IPS-18a (cell line): ENCODE data around the gene CPLX4.
A peak's percentile ranks its signal among the peaks of the same experiment; 100 is the strongest.
"Not testable (repeated sequence)": the region's sequence is repeated elsewhere in the genome, so short reads cannot be mapped to it uniquely, and the experiment has no call there.

ENCODE experiments used
- H3K27ac ChIP-seq: one replicate; pipeline ENCODE4 v1.5.1; 2013; ENCODE audit warnings: low read length
- H3K27me3 ChIP-seq: one replicate; pipeline ENCODE4 v1.6.1; 2013; ENCODE audit warnings: mild to moderate bottlenecking, low read length; ENCODE audit not compliant: control insufficient read depth, insufficient read depth
- H3K36me3 ChIP-seq: one replicate; pipeline ENCODE4 v1.6.1; 2013; ENCODE audit warnings: low read depth, low read length; ENCODE audit not compliant: control insufficient read depth
- H3K4me1 ChIP-seq: one replicate; pipeline ENCODE4 v1.6.1; 2013; ENCODE audit warnings: low read depth, low read length; ENCODE audit not compliant: control insufficient read depth
- H3K4me3 ChIP-seq: one replicate; pipeline ENCODE4 v1.5.1; 2013; ENCODE audit warnings: low read length
- H3K9ac ChIP-seq: one replicate; pipeline ENCODE4 v1.6.1; 2013; ENCODE audit warnings: mild to moderate bottlenecking, low read length, moderate library complexity
- H3K9me3 ChIP-seq: one replicate; pipeline ENCODE4 v1.6.1; 2013; ENCODE audit warnings: low read depth, low read length; ENCODE audit not compliant: control insufficient read depth

Gene CPLX4

DNA sequence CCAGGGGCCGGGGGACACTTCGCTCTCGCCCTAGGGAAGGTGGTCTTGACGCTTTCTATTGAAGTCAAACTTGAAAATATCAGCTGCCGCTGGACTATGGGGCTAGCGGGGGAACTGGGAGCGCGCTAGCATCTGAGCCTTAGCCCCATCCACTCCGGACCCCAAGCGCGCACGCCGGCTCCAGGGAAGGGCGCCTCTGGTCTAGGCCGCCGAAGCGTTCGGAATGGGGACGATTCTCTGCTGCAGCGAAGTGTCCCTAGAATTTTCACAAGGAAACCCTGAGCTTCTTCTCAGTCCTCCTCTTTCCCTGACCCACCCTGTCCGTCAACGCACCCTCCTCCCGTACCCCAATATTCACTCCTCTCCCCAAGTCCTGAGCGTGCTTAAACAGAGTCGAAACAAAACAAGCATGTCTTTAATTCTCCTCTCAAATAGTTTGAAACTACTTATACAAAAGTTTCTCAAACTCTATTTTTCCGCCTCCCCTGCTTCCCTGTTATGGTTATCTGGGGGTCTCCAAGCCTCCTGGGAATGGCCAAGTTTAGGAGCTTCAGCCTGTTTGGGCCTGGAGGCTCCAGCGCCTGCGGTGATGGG, 50.2 kb downstream of the CPLX4 start:
- peaks cover 98% of the 10 kb centered on the region for H3K27me3 ChIP-seq
- no peaks in the 10 kb centered on the region for H3K36me3 ChIP-seq
- no peaks in the 10 kb centered on the region for H3K9me3 ChIP-seq
- H3K4me3 ChIP-seq: peak overlapping the region; percentile 55
- no peak overlapping the region for H3K27ac ChIP-seq
- H3K9ac ChIP-seq: no peak overlapping the region
- H3K4me1 ChIP-seq: peaks cover 22% of the 10 kb centered on the region

DNA sequence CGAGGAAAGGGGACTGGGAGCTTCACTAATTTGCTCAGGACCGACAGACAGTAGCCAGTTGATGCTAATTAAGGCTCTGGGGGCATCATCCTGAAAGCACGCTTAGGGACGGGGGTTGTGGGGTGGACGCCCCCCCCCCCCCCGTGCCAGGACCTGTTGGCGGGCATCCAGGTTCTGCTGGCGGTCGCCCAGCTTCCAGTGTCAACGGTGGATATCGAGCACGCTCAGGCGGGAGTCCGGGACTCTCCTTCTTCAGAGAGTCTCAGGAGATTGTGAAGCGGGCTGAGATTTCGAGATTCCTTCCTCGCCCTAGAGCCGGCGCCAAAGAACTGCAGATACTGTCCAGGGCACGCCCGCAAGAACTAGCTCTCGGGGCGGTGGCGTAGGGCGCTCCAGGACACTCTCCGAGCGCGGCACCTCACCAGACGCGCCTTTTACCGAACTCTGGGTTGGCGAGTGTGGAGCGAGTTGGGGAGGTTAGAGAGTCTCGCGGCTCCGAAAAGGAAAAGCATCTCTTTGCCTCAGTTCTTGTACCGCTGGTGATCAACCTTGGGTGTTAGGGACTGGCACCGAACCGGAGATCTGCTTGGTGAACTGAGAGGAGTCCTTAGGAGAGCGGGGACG, 50.8 kb downstream of the CPLX4 start:
- H3K4me3 ChIP-seq: peak overlapping the region; percentile 55
- H3K27me3 ChIP-seq: peaks cover 98% of the 10 kb centered on the region
- no peak overlapping the region for H3K27ac ChIP-seq
- no peaks in the 10 kb centered on the region for H3K36me3 ChIP-seq
- peaks cover 22% of the 10 kb centered on the region for H3K4me1 ChIP-seq
- H3K9ac ChIP-seq: no peak overlapping the region
- no peaks in the 10 kb centered on the region for H3K9me3 ChIP-seq

DNA sequence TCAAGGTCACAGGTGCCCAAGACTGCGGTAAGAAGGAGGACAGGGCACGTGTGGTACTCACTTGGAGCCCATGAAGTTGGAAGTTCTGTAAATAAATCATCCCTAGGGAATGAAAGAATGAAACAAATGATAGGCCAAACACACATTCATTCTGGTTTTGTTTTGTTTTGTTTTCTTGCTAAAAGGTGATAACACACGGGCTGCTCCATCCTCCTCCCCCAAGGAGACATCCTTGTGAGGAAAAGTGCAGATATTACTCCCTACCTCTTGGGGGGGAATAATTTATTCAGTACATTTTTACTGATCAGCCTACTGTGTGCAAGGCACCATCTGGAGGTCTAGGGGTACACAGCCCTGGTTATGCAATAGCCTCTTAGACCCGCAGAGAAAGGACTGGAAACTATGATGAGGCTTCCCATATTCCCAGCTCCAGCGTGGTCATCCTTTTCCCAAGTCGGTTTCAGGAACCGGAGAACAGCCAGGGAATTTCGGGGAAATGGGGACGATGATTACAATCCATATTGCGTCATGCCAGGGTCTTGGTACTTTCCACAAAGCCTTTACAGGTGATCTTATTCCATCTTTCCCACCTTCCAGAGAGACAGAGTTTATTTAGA, 51.5 kb downstream of the CPLX4 start:
- Histone ChIP-seq H3K9me3 (no peaks in the 10 kb centered on the region), H3K4me1 (peaks cover 19% of the 10 kb centered on the region), H3K27ac (no peak overlapping the region), H3K36me3 (no peaks in the 10 kb centered on the region), H3K9ac (no peak overlapping the region), H3K4me3 (peak overlapping the region; percentile 55), H3K27me3 (peaks cover 95% of the 10 kb centered on the region)

DNA sequence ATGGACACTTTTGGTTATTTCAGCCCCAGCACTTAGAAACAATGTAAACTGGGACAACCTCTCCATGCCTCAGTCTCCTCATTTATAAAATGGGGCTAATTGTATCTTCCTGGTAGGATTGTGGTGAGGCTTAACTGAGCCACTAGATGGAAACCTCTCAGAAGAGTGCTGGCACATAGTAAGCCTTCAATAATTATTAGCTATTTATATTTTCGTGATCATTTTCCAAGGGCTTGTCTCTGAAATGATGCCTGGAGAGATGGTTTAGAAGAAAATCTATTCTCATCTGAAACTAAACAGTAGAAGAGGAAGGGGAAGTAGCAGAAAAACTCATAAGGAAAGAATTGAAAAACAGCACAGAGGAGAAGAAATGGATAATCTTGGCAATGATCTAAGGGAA, 52.0 kb downstream of the CPLX4 start:
- H3K4me3 ChIP-seq: no peak overlapping the region
- no peaks in the 10 kb centered on the region for H3K9me3 ChIP-seq
- no peak overlapping the region for H3K27ac ChIP-seq
- peaks cover 17% of the 10 kb centered on the region for H3K4me1 ChIP-seq
- no peaks in the 10 kb centered on the region for H3K36me3 ChIP-seq
- H3K9ac ChIP-seq: no peak overlapping the region
- H3K27me3 ChIP-seq: peaks cover 90% of the 10 kb centered on the region

DNA sequence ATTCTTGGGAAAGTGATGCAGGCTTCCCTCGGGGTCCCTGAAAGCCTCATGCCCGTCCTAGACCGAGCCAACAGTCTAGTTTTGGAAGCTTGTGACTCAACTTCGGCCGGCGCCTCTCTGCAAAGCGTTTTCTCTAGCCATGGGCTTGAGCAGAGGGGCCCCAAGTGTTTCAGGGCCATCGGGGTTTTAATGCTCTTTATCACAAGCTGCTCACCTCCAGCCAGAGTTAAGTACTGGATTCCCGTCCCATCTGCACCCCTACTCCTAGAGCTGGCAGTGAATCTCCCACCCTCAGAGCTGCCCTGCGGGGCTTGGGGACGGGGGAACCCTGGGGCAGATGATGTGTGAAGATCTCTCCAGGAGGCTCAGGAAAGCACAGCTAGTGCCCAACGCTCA, 52.5 kb downstream of the CPLX4 start:
- Histone ChIP-seq H3K4me1 (peaks cover 17% of the 10 kb centered on the region), H3K27me3 (peaks cover 85% of the 10 kb centered on the region), H3K27ac (no peak overlapping the region), H3K36me3 (no peaks in the 10 kb centered on the region), H3K9me3 (no peaks in the 10 kb centered on the region), H3K9ac (no peak overlapping the region), H3K4me3 (no peak overlapping the region)

DNA sequence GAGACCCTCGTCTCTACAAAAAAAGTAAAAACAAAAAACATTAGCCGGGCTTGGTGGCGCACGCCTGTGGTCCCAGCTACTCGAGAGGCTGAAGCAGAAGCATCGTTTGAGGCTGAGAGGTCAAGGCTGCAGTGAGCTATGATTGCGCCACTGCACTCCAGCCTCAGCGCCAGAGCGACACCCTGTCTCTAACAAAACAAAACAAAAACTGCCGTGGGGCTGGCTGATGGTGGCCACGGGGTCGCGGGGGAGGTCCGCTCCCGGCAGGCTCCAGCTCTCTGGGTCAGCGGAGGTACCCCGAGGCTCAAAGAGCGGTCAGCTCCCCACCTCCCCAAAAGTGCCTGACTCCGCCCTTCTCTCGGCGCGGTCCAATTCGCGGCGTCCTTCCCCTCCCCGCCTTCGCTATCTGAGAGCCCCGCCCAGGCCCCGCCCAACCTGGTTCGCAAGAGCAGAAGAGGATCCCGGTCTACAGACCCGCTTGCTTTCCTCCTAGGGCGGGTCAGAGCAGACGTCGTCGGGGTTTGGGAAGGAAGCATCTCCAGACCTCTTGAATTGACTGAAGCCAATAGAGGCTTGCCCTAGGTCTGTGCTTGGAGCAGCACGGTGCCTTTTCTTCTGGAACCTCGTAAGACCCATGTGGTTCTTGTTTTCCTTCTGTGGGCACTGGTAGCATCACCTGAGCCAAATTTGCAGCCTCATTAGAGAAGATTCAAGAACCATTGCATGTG, 53.0 kb downstream of the CPLX4 start:
- Histone ChIP-seq H3K4me3 (peak overlapping the region; percentile 61), H3K27me3 (peaks cover 83% of the 10 kb centered on the region)

DNA sequence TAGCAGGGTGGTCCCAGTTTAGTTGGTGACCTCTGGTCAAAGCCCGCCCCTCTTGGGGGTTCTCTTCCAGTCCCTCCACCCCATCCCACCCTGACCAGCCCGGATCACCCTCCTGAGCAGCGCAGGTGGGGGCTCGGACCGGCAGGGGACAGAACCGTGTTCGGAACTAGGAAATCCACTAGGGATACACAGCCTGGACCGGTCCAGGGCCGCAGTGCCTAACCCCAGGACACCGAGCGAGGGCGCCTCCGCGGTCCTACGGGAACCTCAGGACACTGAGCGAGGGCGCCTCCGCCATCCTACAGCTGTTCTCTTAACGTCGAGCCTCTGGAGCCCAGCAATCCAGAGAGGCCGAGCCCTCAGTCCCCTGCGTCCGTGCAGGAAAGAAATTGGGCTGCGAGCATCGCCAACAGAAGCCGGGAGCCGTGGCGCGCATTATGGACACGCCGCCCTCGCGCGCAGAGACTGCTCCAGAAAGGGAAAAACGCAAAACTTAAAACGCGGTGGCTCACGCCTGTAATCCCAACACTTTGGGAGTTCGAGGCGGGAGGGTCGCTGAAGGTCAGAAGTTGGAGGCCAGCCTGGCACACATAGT, 53.7 kb downstream of the CPLX4 start:
- Histone ChIP-seq H3K9ac (no peak overlapping the region), H3K27ac (no peak overlapping the region), H3K36me3 (no peaks in the 10 kb centered on the region), H3K4me1 (peaks cover 13% of the 10 kb centered on the region), H3K9me3 (no peaks in the 10 kb centered on the region), H3K4me3 (peak overlapping the region; percentile 61), H3K27me3 (peaks cover 78% of the 10 kb centered on the region)

More for the DNA sequence above, 53.0 kb downstream of the CPLX4 start:
- no peak overlapping the region for H3K27ac ChIP-seq
- peaks cover 13% of the 10 kb centered on the region for H3K4me1 ChIP-seq
- no peaks in the 10 kb centered on the region for H3K9me3 ChIP-seq
- H3K9ac ChIP-seq: no peak overlapping the region
- no peaks in the 10 kb centered on the region for H3K36me3 ChIP-seq

DNA sequence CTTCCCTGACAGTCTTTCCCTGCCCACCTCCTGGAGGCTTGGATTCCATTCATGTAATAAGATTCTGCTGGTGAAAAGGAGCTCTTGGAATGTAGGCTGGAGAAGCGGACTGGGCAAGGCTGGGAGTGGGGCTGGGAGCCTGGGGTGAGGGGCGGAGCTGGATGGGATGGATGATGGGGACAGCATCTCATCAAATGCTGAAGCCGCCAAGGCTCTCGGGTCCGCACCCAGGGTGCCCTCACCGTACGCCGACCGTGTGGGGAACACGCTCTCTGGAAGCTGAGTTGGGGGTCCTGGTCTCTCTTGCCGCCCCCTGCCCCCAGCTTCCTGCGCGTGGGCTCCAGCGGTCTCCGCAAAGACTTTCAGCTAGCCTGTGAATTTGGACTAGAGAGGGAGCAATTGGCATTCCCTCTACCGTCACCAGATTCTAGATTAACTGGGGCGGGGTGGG, 54.3 kb downstream of the CPLX4 start:
- H3K4me3 ChIP-seq: no peak overlapping the region
- no peaks in the 10 kb centered on the region for H3K9me3 ChIP-seq
- H3K36me3 ChIP-seq: no peaks in the 10 kb centered on the region
- peaks cover 72% of the 10 kb centered on the region for H3K27me3 ChIP-seq
- H3K27ac ChIP-seq: no peak overlapping the region
- no peak overlapping the region for H3K9ac ChIP-seq
- H3K4me1 ChIP-seq: peaks cover 13% of the 10 kb centered on the region

DNA sequence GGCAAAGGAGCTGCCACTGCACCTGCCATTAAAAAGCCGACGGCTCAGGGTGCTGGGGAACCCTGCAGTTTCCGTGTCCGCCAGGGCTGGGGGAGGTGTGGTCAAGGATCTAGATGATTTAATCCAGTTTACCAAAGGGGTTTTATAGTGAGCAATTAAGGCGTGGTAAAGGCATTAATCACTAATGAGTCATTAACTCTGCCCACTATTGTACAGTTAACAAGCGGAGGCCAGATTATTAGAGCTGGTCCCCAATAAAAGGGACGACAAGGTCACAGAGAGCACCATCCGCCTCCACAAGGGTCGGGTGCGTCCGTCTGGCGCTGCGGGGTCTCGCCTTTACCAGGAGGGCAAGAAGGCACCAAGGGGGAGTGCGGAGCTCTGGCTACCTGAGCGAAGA, 54.8 kb downstream of the CPLX4 start:
- Histone ChIP-seq H3K27me3 (peaks cover 69% of the 10 kb centered on the region), H3K4me3 (no peak overlapping the region), H3K9me3 (no peaks in the 10 kb centered on the region), H3K27ac (no peak overlapping the region), H3K4me1 (peaks cover 13% of the 10 kb centered on the region), H3K36me3 (no peaks in the 10 kb centered on the region), H3K9ac (no peak overlapping the region)

DNA sequence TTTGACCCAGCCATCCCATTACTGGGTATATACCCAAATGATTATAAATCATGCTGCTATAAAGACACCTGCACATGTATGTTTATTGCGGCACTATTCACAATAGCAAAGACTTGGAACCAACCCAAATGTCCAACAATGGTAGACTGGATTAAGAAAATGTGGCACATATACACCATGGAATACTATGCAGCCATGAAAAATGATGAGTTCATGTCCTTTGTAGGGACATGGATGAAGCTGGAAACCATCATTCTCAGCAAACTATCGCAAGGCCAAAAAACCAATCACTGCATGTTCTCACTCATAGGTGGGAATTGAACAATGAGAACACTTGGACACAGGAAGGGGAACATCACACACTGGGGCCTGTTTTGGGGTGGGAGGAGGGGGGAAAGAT, 56.2 kb downstream of the CPLX4 start:
- not testable (repeated sequence) for H3K4me3 ChIP-seq, H3K9ac ChIP-seq, H3K9me3 ChIP-seq, H3K4me1 ChIP-seq, H3K36me3 ChIP-seq, H3K27ac ChIP-seq
- peaks cover 54% of the 10 kb centered on the region for H3K27me3 ChIP-seq

DNA sequence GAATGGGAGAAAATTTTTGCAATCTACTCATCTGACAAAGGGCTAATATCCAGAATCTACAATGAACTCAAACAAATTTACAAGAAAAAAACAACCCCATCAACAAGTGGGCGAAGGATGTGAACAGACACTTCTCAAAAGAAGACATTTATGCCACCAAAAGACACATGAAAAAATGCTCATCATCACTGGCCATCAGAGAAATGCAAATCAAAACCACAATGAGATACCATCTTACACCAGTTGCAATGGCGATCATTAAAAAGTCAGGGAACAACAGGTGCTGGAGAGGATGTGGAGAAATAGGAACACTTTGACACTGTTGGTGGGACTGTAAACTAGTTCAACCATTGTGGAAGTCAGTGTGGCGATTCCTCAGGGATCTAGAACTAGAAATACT, 56.6 kb downstream of the CPLX4 start:
- not testable (repeated sequence) for H3K27ac ChIP-seq, H3K4me1 ChIP-seq, H3K9me3 ChIP-seq, H3K4me3 ChIP-seq, H3K36me3 ChIP-seq, H3K9ac ChIP-seq
- H3K27me3 ChIP-seq: peaks cover 50% of the 10 kb centered on the region
